Measurements from ENCODE around the gene SACM1L.
A peak's percentile ranks its signal among the peaks of the same experiment; 100 is the strongest.

SACM1L gene

DNA sequence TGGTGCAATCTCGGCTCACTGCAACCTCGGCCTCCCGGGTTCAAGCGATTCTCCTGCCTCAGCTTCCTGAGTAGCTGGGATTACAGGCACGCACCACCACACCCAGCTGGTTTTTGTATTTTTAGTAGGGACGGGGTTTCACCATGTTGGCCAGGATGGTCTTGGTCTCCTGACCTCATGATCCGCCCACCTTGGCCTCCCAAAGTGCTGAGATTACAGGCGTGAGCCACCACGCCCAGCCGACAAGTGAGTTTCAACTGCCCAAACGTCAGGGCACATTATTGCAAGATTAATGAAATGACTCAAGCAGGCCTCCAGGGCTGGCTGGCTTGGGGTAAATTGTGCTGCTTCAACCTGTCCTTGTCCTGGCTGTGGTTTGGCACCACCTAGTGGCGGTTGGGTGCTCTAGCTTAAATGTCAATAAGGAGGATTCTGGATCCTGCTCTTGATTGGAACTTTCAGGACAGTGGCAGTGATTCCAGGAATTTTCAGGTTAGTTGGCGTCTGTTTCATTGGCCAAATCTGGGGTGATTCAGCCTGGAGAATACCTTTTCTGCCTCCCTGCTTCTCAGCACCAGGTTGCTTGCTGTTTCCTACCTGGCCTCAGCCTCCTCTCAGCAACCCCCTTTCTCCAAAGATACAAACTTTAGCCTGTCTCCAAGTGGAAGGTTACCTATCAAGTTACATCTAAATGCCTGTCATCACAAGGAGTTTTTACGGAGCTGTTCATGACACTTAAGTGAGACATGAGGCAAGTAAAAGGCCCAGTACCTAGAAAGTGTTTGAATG, 32.4 kb upstream of the SACM1L start:
- no peak overlapping the region for H3K4me3 ChIP-seq (ENCODE audit: low read length)
- TF ChIP-seq, protein P1, sequence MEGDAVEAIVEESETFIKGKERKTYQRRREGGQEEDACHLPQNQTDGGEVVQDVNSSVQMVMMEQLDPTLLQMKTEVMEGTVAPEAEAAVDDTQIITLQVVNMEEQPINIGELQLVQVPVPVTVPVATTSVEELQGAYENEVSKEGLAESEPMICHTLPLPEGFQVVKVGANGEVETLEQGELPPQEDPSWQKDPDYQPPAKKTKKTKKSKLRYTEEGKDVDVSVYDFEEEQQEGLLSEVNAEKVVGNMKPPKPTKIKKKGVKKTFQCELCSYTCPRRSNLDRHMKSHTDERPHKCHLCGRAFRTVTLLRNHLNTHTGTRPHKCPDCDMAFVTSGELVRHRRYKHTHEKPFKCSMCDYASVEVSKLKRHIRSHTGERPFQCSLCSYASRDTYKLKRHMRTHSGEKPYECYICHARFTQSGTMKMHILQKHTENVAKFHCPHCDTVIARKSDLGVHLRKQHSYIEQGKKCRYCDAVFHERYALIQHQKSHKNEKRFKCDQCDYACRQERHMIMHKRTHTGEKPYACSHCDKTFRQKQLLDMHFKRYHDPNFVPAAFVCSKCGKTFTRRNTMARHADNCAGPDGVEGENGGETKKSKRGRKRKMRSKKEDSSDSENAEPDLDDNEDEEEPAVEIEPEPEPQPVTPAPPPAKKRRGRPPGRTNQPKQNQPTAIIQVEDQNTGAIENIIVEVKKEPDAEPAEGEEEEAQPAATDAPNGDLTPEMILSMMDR (IDR thresholded peaks at IDR 0.05; ENCODE audit: insufficient read depth, low read depth, low read length, missing control alignments): peak; percentile 96
- peak; percentile 98 for DNase-seq (ENCODE audit: low read depth)

DNA sequence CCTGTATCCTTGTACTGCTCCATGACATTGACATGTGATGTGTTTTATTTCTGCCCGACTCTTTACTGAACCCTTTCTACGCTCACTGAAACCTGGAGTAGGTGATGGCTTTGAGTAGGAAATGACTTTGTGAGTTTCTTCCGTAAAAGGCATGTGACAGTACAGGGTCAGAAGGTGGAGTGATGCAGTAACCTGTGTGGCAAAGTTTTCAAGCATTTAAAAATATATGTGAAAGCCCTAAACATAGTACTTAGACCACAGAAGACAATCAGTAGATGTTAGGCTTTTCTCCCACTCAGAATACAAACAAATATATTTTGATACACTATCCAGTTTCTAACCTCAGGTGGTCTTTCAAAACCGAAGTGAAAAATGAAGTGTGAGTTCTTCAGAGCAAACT, 31.3 kb upstream of the SACM1L start:
- no peak overlapping the region for H3K4me3 ChIP-seq (ENCODE audit: low read length)
- TF ChIP-seq, protein P1 (IDR thresholded peaks at IDR 0.05; ENCODE audit: insufficient read depth, low read depth, low read length, missing control alignments): no peak
- DNase-seq (ENCODE audit: low read depth): no peak

DNA sequence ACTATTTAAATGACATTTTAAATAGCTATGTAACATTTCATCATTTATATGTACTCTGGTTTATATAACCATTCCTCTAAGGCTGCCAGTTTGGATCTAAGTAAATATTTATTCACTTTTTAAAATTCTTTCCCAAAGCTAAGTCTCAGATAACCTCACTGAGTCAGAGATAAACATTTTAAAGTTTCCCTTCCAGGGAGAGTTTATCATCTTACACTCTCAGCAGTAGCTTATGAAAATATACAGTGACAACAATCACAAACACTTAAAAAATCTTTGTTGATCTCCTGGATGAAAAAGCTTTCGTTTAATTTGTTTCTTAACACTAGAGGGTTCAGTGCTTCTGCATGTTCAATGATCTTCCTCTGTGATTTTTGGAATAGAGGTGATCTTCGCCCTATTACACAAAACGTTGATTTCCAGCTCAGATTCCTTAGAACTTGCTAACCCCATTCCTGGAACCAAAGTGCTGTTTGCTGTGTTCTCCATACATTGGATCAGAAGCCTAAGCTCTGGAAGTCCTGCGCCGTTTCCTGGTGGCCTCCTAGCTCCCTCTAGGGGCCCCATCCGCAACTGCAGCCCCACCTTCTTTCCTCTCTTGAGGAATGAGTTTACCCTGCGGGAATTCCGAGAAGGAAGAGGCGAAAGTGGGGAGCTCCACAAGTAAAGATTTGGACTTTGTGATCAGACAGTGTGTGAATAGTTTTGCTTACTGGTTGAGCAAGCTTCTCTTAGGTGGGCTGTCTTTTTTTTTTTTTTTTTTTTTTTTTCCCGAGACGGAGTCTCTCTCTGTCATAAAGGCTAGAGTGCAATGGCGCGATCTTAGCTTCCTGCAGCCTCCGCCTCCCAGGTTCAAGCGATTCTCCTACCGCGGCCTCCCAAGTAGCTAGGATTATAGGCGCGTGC, 29.3 kb upstream of the SACM1L start:
- TF ChIP-seq, protein P1 (IDR thresholded peaks at IDR 0.05; ENCODE audit: insufficient read depth, low read depth, low read length, missing control alignments): peak; percentile 94
- DNase-seq (ENCODE audit: low read depth): peak; percentile 73

DNA sequence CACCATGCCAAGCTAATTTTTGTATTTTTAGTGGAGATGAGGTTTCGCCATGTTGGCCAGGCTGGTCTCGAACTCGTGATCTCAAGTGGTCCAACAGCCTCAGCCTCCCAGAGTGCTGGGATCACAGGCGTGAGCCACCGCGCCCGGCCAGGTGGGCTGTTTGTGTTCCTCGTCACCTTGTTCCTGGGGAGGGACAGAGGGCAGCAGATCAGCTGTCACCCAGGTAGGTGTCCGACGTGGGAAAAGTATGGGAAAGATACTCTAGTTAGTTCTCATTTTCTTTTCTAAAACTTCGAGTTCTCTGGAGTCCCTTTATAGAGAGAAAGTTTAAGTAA, 28.7 kb upstream of the SACM1L start:
- TF ChIP-seq, protein P1 (IDR thresholded peaks at IDR 0.05; ENCODE audit: insufficient read depth, low read depth, low read length, missing control alignments): no peak
- no peak for DNase-seq (ENCODE audit: low read depth)
- H3K4me3 ChIP-seq (ENCODE audit: low read length): no peak overlapping the region

More for the DNA sequence above, 29.3 kb upstream of the SACM1L start:
- no peak overlapping the region for H3K4me3 ChIP-seq (ENCODE audit: low read length)

DNA sequence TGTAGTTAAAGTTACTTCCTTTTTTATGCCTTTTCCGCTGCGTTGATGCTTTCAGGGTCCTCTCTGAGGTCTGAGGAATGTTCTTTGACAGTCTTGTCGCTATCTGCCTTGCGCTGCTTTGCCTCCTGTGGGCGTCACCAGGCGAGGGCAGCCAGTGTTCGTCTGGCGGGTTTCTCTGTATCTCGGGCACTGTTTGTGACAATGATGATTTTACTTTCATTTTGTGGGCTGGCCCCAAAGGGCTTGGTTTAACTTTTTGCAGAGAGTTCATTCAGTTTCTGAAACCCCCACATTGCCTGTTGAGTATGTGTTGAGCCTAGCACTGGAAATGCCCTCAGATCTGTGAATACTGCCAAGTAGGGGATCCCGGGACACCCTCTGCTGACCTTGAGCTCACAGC, 24.6 kb upstream of the SACM1L start:
- no peak for DNase-seq (ENCODE audit: low read depth)
- H3K4me3 ChIP-seq (ENCODE audit: low read length): no peak overlapping the region
- TF ChIP-seq, protein P1 (IDR thresholded peaks at IDR 0.05; ENCODE audit: insufficient read depth, low read depth, low read length, missing control alignments): no peak

DNA sequence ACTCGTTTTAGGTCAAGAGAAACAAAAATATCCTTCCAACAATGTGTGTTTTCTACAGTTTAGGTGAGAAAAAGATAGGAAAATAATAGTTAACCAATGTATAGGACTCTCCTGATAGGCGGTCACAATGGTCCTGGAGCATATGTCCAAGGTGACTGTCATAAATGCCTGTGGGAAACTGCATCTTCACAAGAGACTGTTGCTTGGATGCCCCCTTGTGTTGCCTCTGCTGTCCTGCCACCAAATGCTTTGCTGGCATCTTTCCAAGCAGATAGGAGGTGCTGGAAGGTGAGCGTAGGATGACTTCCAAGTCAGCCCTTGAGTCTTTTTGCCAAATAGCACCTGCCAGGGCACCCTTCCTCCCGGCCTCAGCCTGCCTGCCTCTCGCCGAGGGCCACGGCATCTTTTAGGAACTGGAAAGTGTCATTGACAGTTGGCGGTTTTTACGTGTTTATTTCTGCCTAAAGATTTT, 24.1 kb upstream of the SACM1L start:
- H3K4me3 ChIP-seq (ENCODE audit: low read length): no peak overlapping the region
- peak; percentile 68 for DNase-seq (ENCODE audit: low read depth)
- TF ChIP-seq, protein P1 (IDR thresholded peaks at IDR 0.05; ENCODE audit: insufficient read depth, low read depth, low read length, missing control alignments): peak; percentile 70
